ENCODE data around the gene PAFAH2. TPM values are rescaled to one million over a fixed set of nuclear protein-coding genes. Genes with fewer than 3 reads are reported as not detected.

Gene PAFAH2
- total RNA-seq, 1 experiment from 2014 or later: 13.0 TPM

DNA sequence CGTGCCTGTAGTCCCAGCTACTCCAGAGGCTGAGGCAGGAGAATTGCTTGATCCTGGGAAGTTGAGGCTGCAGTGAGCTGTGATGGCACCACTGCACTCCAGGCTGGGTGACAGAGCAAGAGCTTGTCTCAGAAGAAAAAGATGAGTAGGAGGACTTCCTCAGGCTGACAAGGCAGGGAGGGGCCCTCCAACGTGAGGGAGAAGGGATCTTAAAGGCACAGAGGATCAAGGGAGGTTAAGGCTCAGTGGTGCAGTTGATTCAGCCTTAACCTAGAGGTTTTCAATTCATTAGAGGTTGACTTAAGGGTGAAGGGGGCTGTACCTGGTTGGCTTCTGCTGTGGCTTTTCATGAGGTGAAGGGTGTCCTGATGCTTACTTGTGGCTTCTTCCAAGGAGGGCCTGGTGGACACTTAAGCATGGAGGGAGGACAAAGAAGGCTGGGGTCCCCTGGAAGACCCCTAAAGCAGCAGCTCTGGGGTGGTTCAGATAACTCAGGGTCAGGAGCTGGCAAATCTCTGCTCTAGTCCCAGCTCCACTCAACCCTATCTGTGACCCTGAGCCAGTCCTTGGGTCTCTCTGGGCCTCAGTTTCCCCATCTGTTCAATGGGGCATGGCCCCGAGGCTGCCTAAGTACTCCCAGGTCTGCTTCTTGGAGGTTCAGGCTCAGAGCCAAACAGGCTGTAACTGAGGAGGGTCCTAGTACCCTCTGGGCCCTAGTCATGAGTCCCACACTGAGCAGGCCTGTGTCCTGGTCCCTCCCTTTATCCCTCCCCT, 30.0 kb upstream of the PAFAH2 start:
- Histone ChIP-seq H3K4me2 (ENCODE audit: low read length) (no peak overlapping the region), H3K27ac (ENCODE audit: low read depth, low read length) (no peak overlapping the region), H3K9me2 (ENCODE audit: insufficient read depth) (no peaks in the 10 kb centered on the region), H4K20me1 (ENCODE audit: insufficient read depth) (no peaks in the 10 kb centered on the region), H3K9ac (ENCODE audit: low read length) (no peak overlapping the region), H3K9me3 (ENCODE audit: control insufficient read depth in 1 of 2, insufficient read depth in 1 of 2, low read depth in 1 of 2, low read length in 2 of 2) (no peaks in the 10 kb centered on the region), H3K4me3 (replicated peaks in 1 of 2; ENCODE audit: low read depth in 1 of 2, low read length in 2 of 2) (no peak overlapping the region), H3K79me2 (ENCODE audit: insufficient read depth, low read length) (no peaks in the 10 kb centered on the region), H2AFZ (ENCODE audit: low read depth, low read length, poor library complexity, severe bottlenecking) (no peak overlapping the region), H3K36me3 (ENCODE audit: control insufficient read depth in 1 of 2, insufficient read depth in 2 of 2, low read length in 2 of 2) (no peaks in the 10 kb centered on the region), H3K4me1 (ENCODE audit: control insufficient read depth in 1 of 2, insufficient read depth in 2 of 2, low read length in 2 of 2) (no peaks in the 10 kb centered on the region), H3K27me3 (ENCODE audit: insufficient read depth, low read length) (no peaks in the 10 kb centered on the region)
- intact Hi-C loops (cut with micrococcal nuclease): no loop called here
- ChIA-PET POLR2A (interaction anchor here (0.6 kb wide), 1 partner anchor 135 kb away, joined by 3 read pairs; no protein-coding TSS in a partner anchor), RAD21 (ENCODE audit: low non-redundant PET in 1 of 2, low total read pairs in 2 of 2, uncharacterized antibody in 2 of 2, unreplicated experiment in 2 of 2) (interaction anchor here in 1 of 2 experiments (0.7 kb wide), 1 partner anchor 30 kb away, joined by 3 read pairs; no protein-coding TSS in a partner anchor), CTCF (interaction anchor here (2.0 kb wide), 1 partner anchor 117 kb away, joined by 5 read pairs; no protein-coding TSS in a partner anchor)
- no TSS peak for BruUV-seq (replicated peaks)
- ATAC-seq: no peak
- TF ChIP-seq TCF7L2 (IDR thresholded peaks at IDR 0.05; ENCODE audit: borderline replicate concordance, extremely low read depth, insufficient read depth, insufficient read length): no peak
- TF ChIP-seq, protein P1, sequence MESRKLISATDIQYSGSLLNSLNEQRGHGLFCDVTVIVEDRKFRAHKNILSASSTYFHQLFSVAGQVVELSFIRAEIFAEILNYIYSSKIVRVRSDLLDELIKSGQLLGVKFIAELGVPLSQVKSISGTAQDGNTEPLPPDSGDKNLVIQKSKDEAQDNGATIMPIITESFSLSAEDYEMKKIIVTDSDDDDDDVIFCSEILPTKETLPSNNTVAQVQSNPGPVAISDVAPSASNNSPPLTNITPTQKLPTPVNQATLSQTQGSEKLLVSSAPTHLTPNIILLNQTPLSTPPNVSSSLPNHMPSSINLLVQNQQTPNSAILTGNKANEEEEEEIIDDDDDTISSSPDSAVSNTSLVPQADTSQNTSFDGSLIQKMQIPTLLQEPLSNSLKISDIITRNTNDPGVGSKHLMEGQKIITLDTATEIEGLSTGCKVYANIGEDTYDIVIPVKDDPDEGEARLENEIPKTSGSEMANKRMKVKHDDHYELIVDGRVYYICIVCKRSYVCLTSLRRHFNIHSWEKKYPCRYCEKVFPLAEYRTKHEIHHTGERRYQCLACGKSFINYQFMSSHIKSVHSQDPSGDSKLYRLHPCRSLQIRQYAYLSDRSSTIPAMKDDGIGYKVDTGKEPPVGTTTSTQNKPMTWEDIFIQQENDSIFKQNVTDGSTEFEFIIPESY (IDR thresholded peaks at IDR 0.05; ENCODE audit: extremely low read depth, insufficient replicate concordance, low read length): no peak
- TF ChIP-seq ATF3 (IDR thresholded peaks at IDR 0.05): no peak
- no peak for TF ChIP-seq ZFX (IDR thresholded peaks at IDR 0.05)
- no peak for TF ChIP-seq POLR2A (IDR thresholded peaks at IDR 0.05; ENCODE audit: borderline replicate concordance, extremely low read depth, insufficient read depth, insufficient read length)
- TF ChIP-seq, protein P2, sequence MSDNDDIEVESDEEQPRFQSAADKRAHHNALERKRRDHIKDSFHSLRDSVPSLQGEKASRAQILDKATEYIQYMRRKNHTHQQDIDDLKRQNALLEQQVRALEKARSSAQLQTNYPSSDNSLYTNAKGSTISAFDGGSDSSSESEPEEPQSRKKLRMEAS (IDR thresholded peaks at IDR 0.05): no peak
- no peak for TF ChIP-seq SP1 (IDR thresholded peaks at IDR 0.05; ENCODE audit: low read depth)
- TF ChIP-seq FOSL1 (IDR thresholded peaks at IDR 0.05; ENCODE audit: low read depth): no peak
- DNase-seq (ENCODE audit: low read depth, low spot score): no peak
